HL-60/S4 treated with retinoic acid at 250 ng/mL for 4 days and 3 days (cell line): ENCODE results near the gene TNPO2.
"Not testable (repeated sequence)": the region's sequence is repeated elsewhere in the genome, so short reads cannot be mapped to it uniquely, and the experiment has no call there.

Source experiments
- in situ Hi-C: fragments of 300-500 bp; cut with MboI; formaldehyde crosslinking; loops from 2 replicates; pipeline ENCODE4 v1.7.0; 2022; ENCODE audit warnings: low sequenced_read_pairs

The TNPO2 gene

GRCh38 chr19:12678039-12678438 is 45.7 kb downstream of the TNPO2 start:
- in situ Hi-C loops = not testable (repeated sequence)

- in situ Hi-C loops = no loop called here
These were observed 46.8 kb downstream of the TNPO2 start for GRCh38 chr19:12676928-12677327.

GRCh38 chr19:12676384-12676792 is 47.3 kb downstream of the TNPO2 start:
- in situ Hi-C loops = no loop called here

- in situ Hi-C loops = no loop called here
These were observed 47.8 kb downstream of the TNPO2 start for GRCh38 chr19:12675940-12676339.

- in situ Hi-C loops = no loop called here
These were observed 48.3 kb downstream of the TNPO2 start for GRCh38 chr19:12675399-12675798.

GRCh38 chr19:12672744-12673143 is 51.0 kb downstream of the TNPO2 start:
- in situ Hi-C loops = loop anchor here (25.0 kb wide), 1 partner anchor 110 kb away; the partner anchor contains the start of gene ZNF564

- in situ Hi-C loops = loop anchor here (25.0 kb wide), 1 partner anchor 108 kb away; the partner anchor contains the start of gene ZNF564
These were observed 53.4 kb downstream of the TNPO2 start for GRCh38 chr19:12670159-12670928.

- in situ Hi-C loops = loop anchor here (25.0 kb wide), 1 partner anchor 107 kb away; the partner anchor contains the start of gene ZNF564
These were observed 54.2 kb downstream of the TNPO2 start for GRCh38 chr19:12669270-12670158.

- in situ Hi-C loops = loop anchor here (25.0 kb wide), 1 partner anchor 107 kb away; the partner anchor contains the start of gene ZNF564
These were observed 54.8 kb downstream of the TNPO2 start for GRCh38 chr19:12668932-12669269.

GRCh38 chr19:12668346-12668745 is 55.4 kb downstream of the TNPO2 start:
- in situ Hi-C loops = loop anchor here (25.0 kb wide), 1 partner anchor 106 kb away; the partner anchor contains the start of gene ZNF564

- in situ Hi-C loops = loop anchor here (25.0 kb wide), 1 partner anchor 106 kb away; the partner anchor contains the start of gene ZNF564
These were observed 55.9 kb downstream of the TNPO2 start for GRCh38 chr19:12667731-12668302.

GRCh38 chr19:12666265-12667048 is 57.3 kb downstream of the TNPO2 start, which contains the start of the genes MAN2B1 and WDR83:
Gene MAN2B1 (minus strand): TSS chr19:12666742. CDS start chr19:12666701, 41 bp downstream.
Gene WDR83 (plus strand): TSS chr19:12666807. CDS start chr19:12669791, 2,984 bp downstream.
- in situ Hi-C loops = loop anchor here (25.0 kb wide), 1 partner anchor 104 kb away; the partner anchor contains the start of gene ZNF564

- in situ Hi-C loops = loop anchor here (25.0 kb wide), 1 partner anchor 103 kb away; the partner anchor contains the start of gene ZNF564
These were observed 58.0 kb downstream of the TNPO2 start for GRCh38 chr19:12665671-12666264.

- in situ Hi-C loops = loop anchor here (25.0 kb wide), 1 partner anchor 103 kb away; the partner anchor contains the start of gene ZNF564
These were observed 58.5 kb downstream of the TNPO2 start for GRCh38 chr19:12665281-12665573.

- in situ Hi-C loops = loop anchor here (25.0 kb wide), 1 partner anchor 102 kb away; the partner anchor contains the start of gene ZNF564
These were observed 59.1 kb downstream of the TNPO2 start for GRCh38 chr19:12664406-12665280.

- in situ Hi-C loops = loop anchor here (25.0 kb wide), 1 partner anchor 99 kb away; the partner anchor contains the start of gene ZNF564
These were observed 62.8 kb downstream of the TNPO2 start for GRCh38 chr19:12660980-12661379.

- in situ Hi-C loops = loop anchor here (25.0 kb wide), 1 partner anchor 96 kb away; the partner anchor contains the start of gene ZNF564
These were observed 65.8 kb downstream of the TNPO2 start for GRCh38 chr19:12657966-12658365.

- in situ Hi-C loops = loop anchor here (25.0 kb wide), 1 partner anchor 95 kb away; the partner anchor contains the start of gene ZNF564
These were observed 66.7 kb downstream of the TNPO2 start for GRCh38 chr19:12656899-12657571.
